ENCODE data around the gene TSSK3.

GRCh38 chr1:32404946-32405345, 42.6 kb downstream of the TSSK3 start:
- TF ChIP-seq CTCF (optimal IDR thresholded peaks at IDR 0.05 in 1 of 3, IDR thresholded peaks at IDR 0.05 in 1 of 3, conservative IDR thresholded peaks at IDR 0.05 in 1 of 3; ENCODE audit: extremely low read depth in 1 of 3, insufficient read depth in 2 of 3, low read length in 3 of 3) (no peak), EZH2 (IDR thresholded peaks at IDR 0.05; ENCODE audit: low read length) (no peak)

Data from keratinocyte (primary cell).